Measurements from ENCODE around the gene ARFGAP1.

The ARFGAP1 gene

DNA sequence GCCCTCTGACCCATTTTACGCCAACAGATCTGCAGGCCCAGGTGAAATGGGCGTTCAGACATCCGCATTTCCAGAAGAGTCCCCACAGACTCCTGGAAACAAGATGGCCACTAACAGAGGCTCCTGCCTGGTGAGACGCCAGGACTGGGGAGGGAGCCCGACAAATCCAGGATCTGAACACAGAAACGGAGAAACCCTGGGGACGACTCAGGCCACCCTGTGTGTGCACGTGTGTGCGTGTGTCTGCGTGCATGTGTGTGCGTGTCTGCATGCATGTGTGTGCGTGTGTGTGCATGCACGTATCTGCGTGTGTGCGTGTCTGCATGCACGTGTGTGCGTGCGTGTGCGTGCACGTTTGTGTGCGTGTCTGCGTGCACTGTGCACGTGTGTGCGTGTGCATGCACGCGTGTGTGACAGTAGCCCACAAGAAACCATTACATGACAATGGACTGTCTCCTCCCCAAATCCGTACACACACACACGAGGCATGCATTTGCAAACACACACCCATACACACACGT lies 63.7 kb downstream of the ARFGAP1 start:
- DNase-seq = no peak

DNA sequence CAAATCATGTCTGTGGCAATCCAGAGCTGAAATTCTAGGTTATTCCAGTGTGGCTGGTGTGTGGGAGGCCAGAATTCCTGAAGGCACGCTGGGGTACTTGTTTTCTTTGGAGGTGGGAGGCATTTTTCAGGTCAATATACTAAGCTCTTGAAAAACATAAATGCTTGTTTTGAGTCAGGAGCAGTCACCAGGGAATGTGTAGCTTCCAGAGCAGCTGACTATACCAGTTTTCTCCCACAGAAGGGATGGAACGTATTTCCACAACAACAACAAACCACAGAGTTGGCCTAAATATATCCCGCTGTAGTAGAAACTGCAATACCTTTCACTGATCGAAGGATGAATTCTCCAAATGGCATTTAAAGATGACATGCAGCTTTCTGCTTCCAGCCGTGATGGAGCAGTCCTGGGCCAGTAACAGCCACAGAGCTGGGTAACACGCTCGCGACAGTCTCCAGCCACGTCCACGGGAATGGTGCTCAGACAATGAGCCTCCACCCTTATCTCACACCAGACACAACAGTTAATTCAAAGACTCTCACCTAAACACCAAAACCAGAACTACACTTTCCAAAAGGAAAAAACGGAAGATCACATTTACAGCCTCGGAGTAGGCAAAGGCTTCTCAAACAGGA lies 65.3 kb downstream of the ARFGAP1 start:
- no peak for DNase-seq

Measured in NCI-H524 treated with DMSO at 0.1 percent for 48 hours (cell line).